Measurements from ENCODE around the gene ACVR2B.
"Not testable (repeated sequence)": the region's sequence is repeated elsewhere in the genome, so short reads cannot be mapped to it uniquely, and the experiment has no call there.

Gene ACVR2B

DNA sequence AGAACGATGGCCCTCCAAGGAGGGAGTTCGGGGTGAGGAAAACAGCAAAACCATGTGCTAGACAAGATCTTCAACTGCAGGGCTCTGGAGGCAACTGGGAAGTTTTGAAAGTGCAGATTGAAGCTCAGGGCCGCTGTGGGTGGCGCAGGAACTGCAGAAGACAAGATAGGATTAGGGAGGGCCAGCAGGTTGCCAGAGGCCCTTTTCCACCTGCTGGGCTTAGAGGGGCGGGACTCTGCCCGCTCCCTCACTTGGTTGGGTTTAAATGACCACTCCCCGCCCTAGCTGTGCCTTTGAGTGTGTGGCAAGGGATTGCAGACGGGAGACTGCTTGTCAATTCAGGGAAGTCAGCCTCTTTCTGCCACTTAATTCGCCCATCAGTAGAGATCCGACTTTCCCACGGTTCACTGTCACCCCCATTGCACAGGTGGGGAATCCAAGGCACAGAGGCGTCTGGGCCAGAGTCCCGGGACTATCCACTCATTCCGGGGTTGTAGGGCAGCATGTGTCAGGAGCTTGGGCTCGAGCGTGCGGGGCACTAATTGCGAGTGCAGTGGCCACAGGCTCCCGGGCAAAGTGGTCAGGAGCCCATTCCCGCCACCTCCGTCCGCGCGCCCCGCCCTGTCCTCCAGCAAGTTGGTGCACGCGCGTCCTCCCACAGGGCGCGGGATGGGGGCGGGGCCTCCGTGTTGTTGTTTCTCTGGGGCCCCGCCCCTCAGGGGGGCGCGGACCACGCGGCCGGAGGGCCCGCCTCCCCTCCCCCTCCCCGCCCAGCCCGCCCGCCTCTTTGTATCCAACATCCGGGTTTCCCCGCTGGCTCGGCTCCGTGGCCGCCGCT is at the start of gene ACVR2B:
ACVR2B (plus strand) TSS at position 816 of the 838 bp plus-strand sequence. CDS start 433 bp downstream, outside the sequence.
- peak; percentile 90 for DNase-seq

GRCh38 chr3:38404286-38404685 is 49.4 kb upstream of the ACVR2B start:
- no peak for DNase-seq

GRCh38 chr3:38411591-38411990 is 42.1 kb upstream of the ACVR2B start:
- no peak for DNase-seq

DNA sequence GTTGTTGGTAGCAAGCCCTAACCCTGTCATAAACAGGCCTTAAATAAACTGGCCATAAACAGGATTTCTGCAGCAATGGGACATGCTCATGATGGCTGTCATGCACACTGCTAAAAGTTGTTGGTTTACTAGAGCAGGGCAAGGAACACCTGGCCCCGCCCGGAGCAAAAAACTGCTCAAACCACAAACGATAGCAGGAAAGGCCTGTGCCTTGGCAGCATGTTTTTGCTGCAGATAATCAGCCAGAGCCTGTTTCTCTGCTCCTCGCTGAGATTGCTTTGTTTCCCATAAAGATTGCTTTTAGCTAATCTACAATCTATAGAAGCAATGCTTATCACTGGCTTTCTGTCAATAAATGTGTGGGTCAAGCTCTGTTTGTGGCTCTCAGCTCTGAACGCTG is 32.9 kb upstream of the ACVR2B start:
- not testable (repeated sequence) for DNase-seq

DNA sequence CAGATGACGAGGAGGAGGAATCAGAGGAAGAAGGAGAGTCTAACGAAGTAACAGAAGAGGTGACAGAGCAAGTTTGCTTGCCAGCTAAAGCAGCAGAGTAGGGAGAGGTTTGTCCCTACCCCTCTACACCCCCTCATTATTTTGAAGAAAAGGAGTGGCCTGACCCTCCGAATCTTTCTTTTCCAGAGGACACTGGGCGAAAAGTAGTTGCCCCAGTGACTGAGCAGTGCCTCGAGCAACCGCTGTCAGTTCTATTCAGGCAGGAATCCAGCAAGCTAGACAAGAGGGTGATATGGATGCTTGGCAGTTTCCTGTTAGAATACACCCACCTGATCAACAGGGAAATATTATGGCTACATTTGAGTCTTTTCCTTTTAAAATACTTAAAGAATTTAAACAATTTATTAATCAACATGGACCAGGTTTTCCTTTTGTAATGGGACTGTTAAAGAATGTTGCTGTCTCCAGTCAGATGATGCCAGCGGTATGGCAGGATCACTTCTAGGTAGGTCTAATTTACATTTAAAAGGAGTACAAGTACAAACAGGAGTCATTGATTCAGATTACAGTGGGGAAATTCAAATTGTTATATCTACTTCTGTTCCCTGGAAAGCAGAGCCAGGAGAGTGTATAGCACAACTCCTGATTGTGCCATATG is 31.9 kb upstream of the ACVR2B start:
- no peak for DNase-seq

DNA sequence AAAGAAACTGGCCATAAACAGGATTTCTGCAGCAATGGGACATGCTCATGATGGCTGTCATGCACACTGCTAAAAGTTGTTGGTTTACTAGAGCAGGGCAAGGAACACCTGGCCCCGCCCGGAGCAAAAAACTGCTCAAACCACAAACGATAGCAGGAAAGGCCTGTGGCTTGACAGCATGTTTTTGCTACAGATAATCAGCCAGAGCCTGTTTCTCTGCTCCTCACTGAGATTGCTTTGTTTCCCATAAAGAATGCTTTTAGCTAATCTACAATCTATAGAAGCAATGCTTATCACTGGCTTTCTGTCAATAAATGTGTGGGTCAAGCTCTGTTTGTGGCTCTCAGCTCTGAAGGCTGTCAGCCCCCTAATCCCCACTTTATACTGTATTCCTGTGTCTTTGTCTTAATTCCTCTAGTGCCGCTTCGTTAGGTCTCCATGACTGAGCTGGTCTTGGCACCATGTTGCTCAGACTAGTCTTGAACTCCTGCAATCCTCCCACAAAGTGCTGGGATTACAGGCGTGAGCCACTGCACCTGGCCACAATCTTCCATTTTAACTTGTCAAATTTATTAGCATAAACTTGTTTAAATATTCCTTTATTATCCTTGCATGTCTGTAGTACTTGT is 26.8 kb upstream of the ACVR2B start:
- DNase-seq = not testable (repeated sequence)

- not testable (repeated sequence) for DNase-seq
Measured at GRCh38 chr3:38432871-38433658, 20.6 kb upstream of the ACVR2B start.

- DNase-seq = not testable (repeated sequence)
Measured at GRCh38 chr3:38433661-38434060, 20.0 kb upstream of the ACVR2B start.

GRCh38 chr3:38438436-38439069 is 15.1 kb upstream of the ACVR2B start:
- not testable (repeated sequence) for DNase-seq

DNA sequence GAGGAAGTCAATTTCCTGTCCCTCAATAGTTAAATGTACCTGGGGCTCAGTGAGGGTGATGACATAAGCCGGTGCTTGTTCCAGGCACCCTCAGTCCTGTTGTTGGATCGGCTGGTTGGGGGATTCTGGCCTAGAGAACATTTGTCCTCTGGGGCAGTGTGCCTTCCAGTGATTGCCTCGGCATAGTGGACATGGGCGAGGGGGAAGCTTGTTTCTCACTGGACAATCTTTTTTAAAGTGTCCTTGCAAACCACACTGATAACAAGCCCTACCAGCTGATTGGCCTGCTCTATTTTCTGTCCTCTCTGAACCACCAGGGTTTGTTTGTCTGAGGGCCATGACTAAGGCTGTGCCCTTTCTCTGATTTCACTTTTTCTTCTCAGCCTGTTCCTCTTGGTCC is 10.5 kb upstream of the ACVR2B start:
- DNase-seq = not testable (repeated sequence)

DNA sequence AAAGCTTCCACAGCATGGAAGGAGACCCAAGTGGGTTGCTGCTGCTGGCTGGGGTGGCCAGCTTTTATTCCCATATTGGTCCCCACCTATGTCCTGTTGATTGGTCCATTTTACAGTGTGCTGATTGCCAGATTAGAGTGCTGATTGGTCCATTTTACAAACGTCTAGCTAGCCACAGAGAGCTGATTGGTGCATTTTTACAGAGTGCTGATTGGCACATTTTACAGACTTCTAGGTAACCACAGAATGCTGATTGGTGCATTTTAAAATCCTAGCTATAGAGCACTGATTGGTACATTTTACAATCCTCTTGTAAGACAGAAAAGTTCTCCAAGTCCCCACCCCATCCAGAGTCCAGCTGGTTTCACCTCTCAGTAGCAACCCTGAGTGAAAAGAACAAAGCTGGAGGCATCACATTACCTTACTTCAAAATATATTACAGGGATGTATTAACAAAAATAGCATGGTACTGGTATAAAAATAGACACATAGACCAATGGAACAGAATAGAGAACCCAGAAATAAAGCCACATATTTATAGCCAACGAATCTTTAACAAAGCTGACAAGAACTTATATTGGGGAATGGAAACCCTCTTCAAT is 7.5 kb upstream of the ACVR2B start:
- DNase-seq = no peak

DNA sequence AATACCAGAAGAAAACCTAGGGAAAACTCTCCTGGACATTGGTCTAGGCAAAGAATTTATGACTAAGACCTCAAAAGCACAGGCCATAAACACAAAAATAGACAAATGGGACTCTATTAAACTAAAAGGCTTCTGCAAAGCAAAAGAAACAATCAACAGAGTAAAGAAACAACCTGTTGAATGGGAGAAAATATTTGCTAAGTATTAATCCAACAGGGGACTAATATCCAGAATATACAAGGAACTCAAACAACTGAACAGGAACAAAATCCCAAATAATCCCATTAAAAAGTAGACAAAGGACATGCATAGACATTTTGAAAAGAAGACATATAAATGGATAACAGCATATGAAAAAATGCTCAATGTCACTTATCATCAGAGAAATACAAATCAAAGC is 6.9 kb upstream of the ACVR2B start:
- no peak for DNase-seq

GRCh38 chr3:38450853-38451252 is 2.8 kb upstream of the ACVR2B start:
- no peak for DNase-seq

GRCh38 chr3:38453913-38454177 is 155 bp downstream of the ACVR2B start:
- DNase-seq = no peak

- no peak for DNase-seq
Measured at GRCh38 chr3:38454178-38454883, 641 bp downstream of the ACVR2B start.

GRCh38 chr3:38454884-38455638 is 1.4 kb downstream of the ACVR2B start:
- DNase-seq = peak; percentile 77

- DNase-seq = no peak
Measured at GRCh38 chr3:38455639-38456430, 2.1 kb downstream of the ACVR2B start.

- DNase-seq = no peak
Measured at GRCh38 chr3:38457111-38458003, 3.7 kb downstream of the ACVR2B start.

All from right hindlimb (tissue), 1 donor.